ENCODE results near the gene PSMD3. TPM values are rescaled to one million over a fixed set of nuclear protein-coding genes. Genes with fewer than 3 reads are reported as not detected.
A peak's percentile ranks its signal among the peaks of the same experiment; 100 is the strongest.

Gene PSMD3
- total RNA-seq, 4 donors from 2014 or later, result 64.7 to 109 (median 72.1) TPM

- Histone ChIP-seq H3K4me1 (no peaks in the 10 kb centered on the region), H3K27me3 (no peaks in the 10 kb centered on the region), H3K9me3 (no peaks in the 10 kb centered on the region), H3K36me3 (no peaks in the 10 kb centered on the region), H3K27ac (no peak overlapping the region), H3K4me3 (no peak overlapping the region)
- no peak for DNase-seq (ENCODE audit: low spot score in 2 of 2)
- 73 to 80% methylated on average over 6 of the region's 6 CpGs for WGBS, 2 donors
- TF ChIP-seq CTCF (IDR thresholded peaks at IDR 0.05) (no peak), POLR2A (IDR thresholded peaks at IDR 0.05) (no peak), EP300 (IDR thresholded peaks at IDR 0.05) (no peak)
Observed at GRCh38 chr17:39969375-39969774, 11.2 kb upstream of the PSMD3 start.

- no peaks in the 10 kb centered on the region for H3K4me1 ChIP-seq
- TF ChIP-seq CTCF (IDR thresholded peaks at IDR 0.05) (no peak), POLR2A (IDR thresholded peaks at IDR 0.05) (no peak), EP300 (IDR thresholded peaks at IDR 0.05) (no peak)
- H3K9me3 ChIP-seq, result no peaks in the 10 kb centered on the region
- H3K4me3 ChIP-seq, result no peak overlapping the region
- H3K27ac ChIP-seq, result no peak overlapping the region
- DNase-seq (ENCODE audit: low spot score in 2 of 2), result no peak
- H3K27me3 ChIP-seq, result no peaks in the 10 kb centered on the region
- WGBS, 2 donors, result 52 to 63% methylated on average over 7 of the region's 7 CpGs
- no peaks in the 10 kb centered on the region for H3K36me3 ChIP-seq
Observed at GRCh38 chr17:39970157-39970692, 10.4 kb upstream of the PSMD3 start.

GRCh38 chr17:39971076-39971603 lies 9.5 kb upstream of the PSMD3 start:
- TF ChIP-seq POLR2A (IDR thresholded peaks at IDR 0.05), result no peak
- no peak for TF ChIP-seq EP300 (IDR thresholded peaks at IDR 0.05)
- TF ChIP-seq CTCF (IDR thresholded peaks at IDR 0.05), result no peak
- DNase-seq (ENCODE audit: low spot score in 2 of 2), result no peak
- H3K4me1 ChIP-seq, result no peaks in the 10 kb centered on the region
- peaks cover 0 to 6% of the 10 kb centered on the region in 2 donors for H3K27me3 ChIP-seq
- no peaks in the 10 kb centered on the region for H3K9me3 ChIP-seq
- no peak overlapping the region for H3K27ac ChIP-seq
- no peaks in the 10 kb centered on the region for H3K36me3 ChIP-seq
- 74 to 83% methylated on average over 4 of the region's 4 CpGs for WGBS, 2 donors
- no peak overlapping the region for H3K4me3 ChIP-seq

GRCh38 chr17:39972271-39972670 lies 8.3 kb upstream of the PSMD3 start:
- no peaks in the 10 kb centered on the region for H3K4me1 ChIP-seq
- no peaks in the 10 kb centered on the region for H3K9me3 ChIP-seq
- H3K27ac ChIP-seq, result peak overlapping the region in 1 of 4 donors; percentile 64
- peaks cover 0 to 6% of the 10 kb centered on the region in 2 donors for H3K27me3 ChIP-seq
- H3K4me3 ChIP-seq, result no peak overlapping the region
- H3K36me3 ChIP-seq, result no peaks in the 10 kb centered on the region
- 18 to 21% methylated on average over 3 of the region's 3 CpGs for WGBS, 2 donors
- TF ChIP-seq CTCF (IDR thresholded peaks at IDR 0.05) (no peak), EP300 (IDR thresholded peaks at IDR 0.05) (peak in 1 of 2 donors; percentile 18)
- no peak for DNase-seq (ENCODE audit: low spot score in 2 of 2)

- no peaks in the 10 kb centered on the region for H3K9me3 ChIP-seq
- H3K4me3 ChIP-seq, result no peak overlapping the region
- H3K4me1 ChIP-seq, result no peaks in the 10 kb centered on the region
- no peaks in the 10 kb centered on the region for H3K36me3 ChIP-seq
- no peak for DNase-seq (ENCODE audit: low spot score in 2 of 2)
- TF ChIP-seq POLR2A (IDR thresholded peaks at IDR 0.05) (no peak), CTCF (IDR thresholded peaks at IDR 0.05) (no peak), EP300 (IDR thresholded peaks at IDR 0.05) (no peak)
- WGBS, 2 donors, result 87 to 94% methylated on average over 2 of the region's 2 CpGs
- peak overlapping the region in 1 of 4 donors; percentile 54 for H3K27ac ChIP-seq
- peaks cover 0 to 6% of the 10 kb centered on the region in 2 donors for H3K27me3 ChIP-seq
Observed at GRCh38 chr17:39973496-39973895, 7.1 kb upstream of the PSMD3 start.
